Vagina (tissue), 2 donors: ENCODE results near the gene FSTL4.

ENCODE experiments used
- CTCF ChIP-seq, 3 experiments: fragments of 450-650 bp in 2 of 3; fragments of 200-600 bp in 1 of 3; sonication (generic) in 1 of 3; IDR thresholded peaks; one replicate each; pipeline ENCODE4 v1.5.1; 2017 to 2019; ENCODE audit warnings: antibody characterized with exemption in 3 of 3, mild to moderate bottlenecking in 2 of 3, moderate library complexity in 2 of 3
- POLR2AphosphoS5 ChIP-seq, 2 donors: sonication (generic); formaldehyde crosslinking; IDR thresholded peaks; one replicate each; pipeline ENCODE4 v1.9.0; 2017; ENCODE audit warnings: antibody characterized with exemption in 2 of 2, mild to moderate bottlenecking in 2 of 2, low read depth in 1 of 2; ENCODE audit not compliant: insufficient read depth in 1 of 2

GRCh38 chr5:133579766-133580165, 32.6 kb downstream of the FSTL4 start:
- TF ChIP-seq POLR2AphosphoS5 (IDR thresholded peaks at IDR 0.05; ENCODE audit: insufficient read depth in 1 of 2, low read depth in 1 of 2) (no peak), CTCF (IDR thresholded peaks at IDR 0.05) (no peak)
